CD14-positive monocyte (primary cell): ENCODE data around the gene MYO1D. TPM values are rescaled to one million over a fixed set of nuclear protein-coding genes. Genes with fewer than 3 reads are reported as not detected.

Experiments used
- DNase-seq, 3 donors: peaks; one replicate each; pipeline ENCODE4 v3.0.0-alpha.2; 2011 to 2022
- H2AFZ ChIP-seq: 2 replicates; pipeline ENCODE4 v1.6.0; 2012; ENCODE audit warnings: mild to moderate bottlenecking, low read depth, low read length, inconsistent platforms; ENCODE audit not compliant: insufficient read depth, poor library complexity, severe bottlenecking
- H3K27ac ChIP-seq, 2 donors: 1 replicate in 1 of 2; 2 replicates in 1 of 2; pipeline ENCODE4 v1.5.1; 2012 to 2013; ENCODE audit warnings: low read length in 2 of 2, control low read depth in 1 of 2, inconsistent platforms in 1 of 2, low read depth in 1 of 2, mild to moderate bottlenecking in 1 of 2
- H3K27me3 ChIP-seq, 2 donors: one replicate each; pipeline versions ENCODE4 v1.6.0 to v1.6.1; 2011 to 2013; ENCODE audit warnings: low read length in 2 of 2; ENCODE audit not compliant: control insufficient read depth in 2 of 2, insufficient read depth in 2 of 2
- H3K36me3 ChIP-seq, 2 donors: replicated peaks in 1 of 2; 1 replicate in 1 of 2; 2 replicates in 1 of 2; pipeline versions ENCODE4 v1.5.1 to v1.6.1; 2012 to 2013; ENCODE audit warnings: low read length in 2 of 2, control low read depth in 1 of 2, inconsistent platforms in 1 of 2, mild to moderate bottlenecking in 1 of 2; ENCODE audit not compliant: insufficient read depth in 2 of 2, control insufficient read depth in 1 of 2
- H3K4me1 ChIP-seq, 2 donors: 1 replicate in 1 of 2; 2 replicates in 1 of 2; pipeline versions ENCODE4 v1.5.1 to v1.6.1; 2012 to 2013; ENCODE audit warnings: low read length in 2 of 2, control low read depth in 1 of 2, inconsistent platforms in 1 of 2, mild to moderate bottlenecking in 1 of 2, moderate library complexity in 1 of 2; ENCODE audit not compliant: insufficient read depth in 2 of 2, control insufficient read depth in 1 of 2
- H3K4me2 ChIP-seq: replicated peaks from 2 replicates; pipeline ENCODE3; 2012; ENCODE audit warnings: low read length, moderate library complexity, mild to moderate bottlenecking; ENCODE audit not compliant: poor library complexity, severe bottlenecking; ENCODE audit errors: extremely low read depth
- H3K4me3 ChIP-seq, 3 experiments: fragments of 200-600 bp in 1 of 3; sonication (generic) in 1 of 3; replicated peaks in 1 of 3; 1 replicate in 2 of 3; 2 replicates in 1 of 3; pipeline ENCODE4 v1.5.1; 2011 to 2013; ENCODE audit warnings: low read length in 3 of 3, mild to moderate bottlenecking in 3 of 3, control low read depth in 2 of 3, low read depth in 2 of 3, inconsistent platforms in 1 of 3, moderate library complexity in 1 of 3
- H3K79me2 ChIP-seq: 2 replicates; pipeline ENCODE4 v1.6.0; 2012; ENCODE audit warnings: mild to moderate bottlenecking, control low read depth, inconsistent platforms, low read length, moderate library complexity; ENCODE audit not compliant: insufficient read depth
- H3K9ac ChIP-seq: 2 replicates; pipeline ENCODE4 v1.6.0; 2017; ENCODE audit warnings: low read length, mild to moderate bottlenecking; ENCODE audit not compliant: insufficient read depth, poor library complexity, severe bottlenecking
- H3K9me3 ChIP-seq, 2 donors: replicated peaks in 1 of 2; 1 replicate in 1 of 2; 2 replicates in 1 of 2; pipeline versions ENCODE4 v1.5.1 to v1.6.1; 2012 to 2013; ENCODE audit warnings: low read length in 2 of 2, control low read depth in 1 of 2; ENCODE audit not compliant: control insufficient read depth in 1 of 2, insufficient read depth in 1 of 2
- H4K20me1 ChIP-seq: 2 replicates; pipeline ENCODE4 v1.6.0; 2012; ENCODE audit warnings: mild to moderate bottlenecking, low read length, control low read depth, moderate library complexity; ENCODE audit not compliant: insufficient read depth
- H3K27ac Mint-ChIP-seq, 7 donors: one replicate each; pipeline ENCODE4 v1.8.0; 2020; ENCODE audit warnings: mild to moderate bottlenecking in 7 of 7, mixed read lengths in 7 of 7, moderate library complexity in 6 of 7, inconsistent platforms in 2 of 7
- H3K27me3 Mint-ChIP-seq, 3 donors: one replicate each; pipeline ENCODE4 v1.8.0; 2021 to 2022; ENCODE audit warnings: low read depth in 3 of 3, mild to moderate bottlenecking in 3 of 3, mixed read lengths in 3 of 3, moderate library complexity in 3 of 3, inconsistent platforms in 1 of 3
- H3K36me3 Mint-ChIP-seq, 2 donors: one replicate each; pipeline ENCODE4 v1.8.0; 2020; ENCODE audit warnings: mixed read lengths in 2 of 2, inconsistent platforms in 1 of 2, mild to moderate bottlenecking in 1 of 2
- H3K4me1 Mint-ChIP-seq: one replicate; pipeline ENCODE4 v1.8.0; 2020; ENCODE audit warnings: mild to moderate bottlenecking, mixed read lengths
- H3K4me3 Mint-ChIP-seq, 2 donors: one replicate each; pipeline ENCODE4 v1.8.0; 2020; ENCODE audit warnings: mild to moderate bottlenecking in 2 of 2, mixed read lengths in 2 of 2, moderate library complexity in 1 of 2
- H3K9me3 Mint-ChIP-seq, 7 donors: one replicate each; pipeline ENCODE4 v1.8.0; 2020 to 2022; ENCODE audit warnings: mixed read lengths in 7 of 7, mild to moderate bottlenecking in 6 of 7, moderate library complexity in 6 of 7, inconsistent platforms in 2 of 7
- CTCF ChIP-seq: fragments of 200-600 bp; IDR thresholded peaks from one replicate; pipeline ENCODE4 v1.8.0; 2022; ENCODE audit warnings: antibody characterized with exemption, mild to moderate bottlenecking
- WGBS: methylation state at CpG from one replicate; pipeline ENCODE4 v1.1.5; 2013; ENCODE audit warnings: missing lambda C conversion rate; ENCODE audit not compliant: insufficient coverage; 5-methylcytosine and 5-hydroxymethylcytosine counted together
- intact Hi-C, 2 donors: fragments of 100-400 bp; cut with micrococcal nuclease; formaldehyde crosslinking; loops; one replicate each; pipeline versions ENCODE4 v1.15.0 to v1.15.1; 2023
- polyA plus RNA-seq, 3 donors: library from polyadenylated mRNA; depleted of rRNA in 1 of 3; unstranded in 2 of 3; stranded (reverse) in 1 of 3; fragments of 300-500 nt in 2 of 3; fragments of >200 nt in 1 of 3; fragmentation: Illumina TruSeq in 2 of 3; gene quantifications; 1 replicate in 2 of 3; 2 replicates in 1 of 3; pipeline ENCODE4 v1.2.3, GENCODE V29; 2012 to 2021

Gene MYO1D
- polyA plus RNA-seq, 3 donors: 0.22 to 0.39 (median 0.26) TPM

GRCh38 chr17:32773856-32774694, 102.8 kb downstream of the MYO1D start:
- Histone ChIP-seq H3K4me2 (no peak overlapping the region), H3K4me3 (no peak overlapping the region), H3K9ac (no peak overlapping the region), H3K4me1 (no peaks in the 10 kb centered on the region), H3K9me3 (no peaks in the 10 kb centered on the region), H3K27ac (no peak overlapping the region), H4K20me1 (no peaks in the 10 kb centered on the region), H3K79me2 (no peaks in the 10 kb centered on the region), H3K36me3 (no peaks in the 10 kb centered on the region), H2AFZ (no peak overlapping the region), H3K27me3 (no peaks in the 10 kb centered on the region)
- intact Hi-C loops: no loop called here
- Mint-ChIP-seq H3K36me3 (no peaks in the 10 kb centered on the region), H3K27me3 (peaks cover 3 to 5% (median 4%) of the 10 kb centered on the region in 3 donors), H3K9me3 (no peaks in the 10 kb centered on the region), H3K27ac (no peak overlapping the region), H3K4me1 (no peaks in the 10 kb centered on the region), H3K4me3 (no peak overlapping the region)
- no peak for TF ChIP-seq CTCF
- WGBS: 91% methylated on average over 5 of the region's 6 CpGs
- DNase-seq: no peak

- Mint-ChIP-seq H3K9me3 (no peaks in the 10 kb centered on the region), H3K27ac (peak overlapping the region in 1 of 7 donors; percentile 30), H3K4me3 (no peak overlapping the region), H3K4me1 (no peaks in the 10 kb centered on the region), H3K27me3 (peaks cover 4 to 7% (median 5%) of the 10 kb centered on the region in 3 donors), H3K36me3 (no peaks in the 10 kb centered on the region)
- 91% methylated on average over 7 of the region's 9 CpGs for WGBS
- Histone ChIP-seq H2AFZ (no peak overlapping the region), H3K27me3 (no peaks in the 10 kb centered on the region), H3K9me3 (no peaks in the 10 kb centered on the region), H3K4me3 (no peak overlapping the region), H3K27ac (no peak overlapping the region), H3K9ac (no peak overlapping the region), H3K36me3 (no peaks in the 10 kb centered on the region), H3K4me2 (no peak overlapping the region), H3K79me2 (no peaks in the 10 kb centered on the region), H4K20me1 (no peaks in the 10 kb centered on the region), H3K4me1 (no peaks in the 10 kb centered on the region)
- no peak for DNase-seq
- no peak for TF ChIP-seq CTCF
- intact Hi-C loops: no loop called here
Measured at GRCh38 chr17:32772453-32773025, 104.4 kb downstream of the MYO1D start.
